GM18858 (cell line): ENCODE measurements around the gene RAP1GAP2.

Experiments used
- ATAC-seq: cut with Tn5 transposase; IDR thresholded peaks from one replicate; pipeline ENCODE4 v1.9.1; 2021; ENCODE audit not compliant: unreplicated experiment

Gene RAP1GAP2

GRCh38 chr17:2909175-2909845 lies 113.1 kb downstream of the RAP1GAP2 start:
- ATAC-seq, result no peak

GRCh38 chr17:2909846-2910234 lies 113.6 kb downstream of the RAP1GAP2 start:
- ATAC-seq, result no peak

GRCh38 chr17:2911035-2911754 lies 115.0 kb downstream of the RAP1GAP2 start:
- no peak for ATAC-seq

GRCh38 chr17:2911755-2912111 lies 115.5 kb downstream of the RAP1GAP2 start:
- ATAC-seq, result no peak

GRCh38 chr17:2912754-2913153 lies 116.5 kb downstream of the RAP1GAP2 start:
- no peak for ATAC-seq

- no peak for ATAC-seq
Measured at GRCh38 chr17:2916461-2916860, 120.2 kb downstream of the RAP1GAP2 start.

GRCh38 chr17:2921443-2921842 lies 125.2 kb downstream of the RAP1GAP2 start:
- ATAC-seq, result no peak

- ATAC-seq, result no peak
Measured at GRCh38 chr17:2924211-2924610, 128.0 kb downstream of the RAP1GAP2 start.

- no peak for ATAC-seq
Measured at GRCh38 chr17:2925011-2925410, 128.8 kb downstream of the RAP1GAP2 start.

- no peak for ATAC-seq
Measured at GRCh38 chr17:2926019-2926650, 129.9 kb downstream of the RAP1GAP2 start.

- ATAC-seq, result no peak
Measured at GRCh38 chr17:2928294-2928890, 132.2 kb downstream of the RAP1GAP2 start.

- no peak for ATAC-seq
Measured at GRCh38 chr17:2929881-2930533, 133.8 kb downstream of the RAP1GAP2 start.

GRCh38 chr17:2931876-2932275 lies 135.6 kb downstream of the RAP1GAP2 start:
- ATAC-seq, result no peak

GRCh38 chr17:2932946-2933345 lies 136.7 kb downstream of the RAP1GAP2 start:
- ATAC-seq, result no peak

- no peak for ATAC-seq
Measured at GRCh38 chr17:2933606-2934005, 137.4 kb downstream of the RAP1GAP2 start.

GRCh38 chr17:2935632-2936031 lies 139.4 kb downstream of the RAP1GAP2 start:
- ATAC-seq, result no peak

GRCh38 chr17:2936351-2936750 lies 140.1 kb downstream of the RAP1GAP2 start:
- ATAC-seq, result no peak

- ATAC-seq, result no peak
Measured at GRCh38 chr17:2936771-2937321, 140.6 kb downstream of the RAP1GAP2 start.

- no peak for ATAC-seq
Measured at GRCh38 chr17:2937331-2938003, 141.2 kb downstream of the RAP1GAP2 start.

- ATAC-seq, result no peak
Measured at GRCh38 chr17:2939714-2940351, 143.6 kb downstream of the RAP1GAP2 start.
